DMS79 treated with DMSO at 0.1 percent for 48 hours (cell line): ENCODE data around the gene ATF5.
A peak's percentile ranks its signal among the peaks of the same experiment; 100 is the strongest.

Source experiments
- DNase-seq: peaks from one replicate; lab custom pipeline; 2025; lab: John Stamatoyannopoulos, UW

ATF5 gene, protein sequence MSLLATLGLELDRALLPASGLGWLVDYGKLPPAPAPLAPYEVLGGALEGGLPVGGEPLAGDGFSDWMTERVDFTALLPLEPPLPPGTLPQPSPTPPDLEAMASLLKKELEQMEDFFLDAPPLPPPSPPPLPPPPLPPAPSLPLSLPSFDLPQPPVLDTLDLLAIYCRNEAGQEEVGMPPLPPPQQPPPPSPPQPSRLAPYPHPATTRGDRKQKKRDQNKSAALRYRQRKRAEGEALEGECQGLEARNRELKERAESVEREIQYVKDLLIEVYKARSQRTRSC

DNA sequence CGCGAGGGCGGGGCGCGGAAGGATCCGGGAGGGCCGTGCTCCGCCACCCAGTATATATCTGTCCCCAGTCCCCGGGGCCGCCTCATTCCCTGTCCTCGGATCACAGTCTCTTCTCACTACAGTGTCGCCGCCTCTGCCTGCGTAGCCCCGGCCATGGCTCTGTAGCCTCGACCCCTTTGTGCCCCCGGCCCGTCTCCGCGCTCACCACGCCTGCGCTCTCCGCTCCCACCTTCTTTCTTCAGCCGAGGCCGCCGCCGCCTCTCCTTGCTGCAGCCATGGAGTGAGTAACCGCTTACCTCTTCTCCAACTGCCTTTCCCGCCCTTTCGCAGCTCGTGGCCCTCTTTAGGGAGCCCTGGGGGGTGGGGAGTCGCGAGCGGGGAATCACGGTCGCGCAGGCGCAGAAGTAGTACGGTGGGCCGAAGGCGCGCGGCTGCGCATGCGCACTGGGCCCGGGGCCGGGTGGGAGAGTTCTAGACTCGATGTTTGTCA lies at the start of gene ATF5, which contains the start of gene NUP62:
ATF5 (plus strand) TSS at position 85 of the 490 bp plus-strand sequence. CDS start 1,646 bp downstream, outside the sequence.
NUP62 (minus strand) TSS at position 384 of the 490 bp plus-strand sequence. CDS start 19,697 bp downstream, outside the sequence.
- peak; percentile 93 for DNase-seq

DNA sequence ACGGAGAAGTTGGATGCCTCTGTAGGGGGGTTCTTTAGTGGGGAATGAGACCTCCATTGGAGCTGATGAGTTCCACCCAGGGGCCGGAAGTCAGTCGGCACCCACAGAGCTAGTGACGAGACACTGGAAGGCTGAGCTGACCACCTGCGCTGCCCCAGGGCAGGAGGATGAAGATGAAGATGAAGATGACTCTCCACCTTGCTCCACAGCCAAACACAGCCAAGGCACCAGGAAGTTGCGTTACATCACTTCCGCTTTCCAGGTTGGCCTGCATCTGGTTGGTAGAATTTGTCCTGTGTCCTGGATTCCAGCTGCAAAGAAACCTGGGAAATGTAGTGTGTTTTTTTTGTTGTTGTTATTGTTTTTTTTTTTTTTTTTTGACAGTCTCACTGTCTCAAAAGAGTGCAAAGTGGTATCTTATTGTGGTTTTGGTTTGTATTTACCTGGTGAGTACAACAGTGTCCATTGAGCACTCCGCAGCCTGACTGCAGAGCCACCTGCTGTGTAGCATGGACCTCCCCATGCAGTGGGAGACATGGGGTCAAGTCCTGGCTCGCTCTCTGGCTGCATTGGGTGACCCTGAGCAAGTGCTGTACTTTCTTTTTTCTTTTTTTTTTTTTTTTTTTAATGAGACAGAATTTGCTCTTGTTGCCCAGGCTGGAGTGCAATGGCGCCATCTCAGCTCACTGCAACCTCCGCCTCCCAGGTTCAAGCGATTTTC lies 49.6 kb upstream of the ATF5 start:
- no peak for DNase-seq

DNA sequence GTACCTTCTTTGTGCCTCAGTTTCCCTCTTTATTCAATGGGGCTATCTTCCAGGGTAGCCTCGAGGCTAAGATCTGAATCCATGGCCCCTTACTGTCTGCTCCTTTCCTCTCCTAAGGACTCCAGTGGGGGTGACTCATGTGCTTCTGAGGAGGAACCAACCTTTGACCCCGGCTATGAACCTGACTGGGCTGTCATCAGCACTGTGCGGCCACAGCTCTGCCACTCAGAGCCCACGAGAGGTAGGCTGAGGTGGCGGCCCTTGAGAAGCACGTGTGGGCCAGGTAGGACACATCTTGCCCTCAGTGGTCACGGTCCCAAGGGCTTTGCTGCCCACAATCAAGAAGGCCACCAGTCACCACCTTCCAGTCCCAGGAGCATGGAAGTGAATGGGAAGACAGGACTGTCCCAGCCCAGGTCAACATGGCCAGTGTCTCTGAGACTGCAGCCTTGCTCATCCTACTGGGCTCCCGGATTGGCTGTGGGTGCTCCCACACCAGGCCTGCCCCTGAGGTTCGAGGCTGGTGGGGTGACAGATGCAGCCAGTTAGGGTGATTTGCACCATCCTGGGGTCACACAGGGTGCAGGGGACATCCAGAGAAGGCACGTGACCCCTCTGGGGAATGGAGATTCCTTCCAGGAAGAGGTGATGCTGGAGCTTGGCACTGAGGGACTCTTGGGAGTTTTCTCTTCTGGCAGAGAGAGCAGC lies 48.7 kb upstream of the ATF5 start:
- DNase-seq: no peak

DNA sequence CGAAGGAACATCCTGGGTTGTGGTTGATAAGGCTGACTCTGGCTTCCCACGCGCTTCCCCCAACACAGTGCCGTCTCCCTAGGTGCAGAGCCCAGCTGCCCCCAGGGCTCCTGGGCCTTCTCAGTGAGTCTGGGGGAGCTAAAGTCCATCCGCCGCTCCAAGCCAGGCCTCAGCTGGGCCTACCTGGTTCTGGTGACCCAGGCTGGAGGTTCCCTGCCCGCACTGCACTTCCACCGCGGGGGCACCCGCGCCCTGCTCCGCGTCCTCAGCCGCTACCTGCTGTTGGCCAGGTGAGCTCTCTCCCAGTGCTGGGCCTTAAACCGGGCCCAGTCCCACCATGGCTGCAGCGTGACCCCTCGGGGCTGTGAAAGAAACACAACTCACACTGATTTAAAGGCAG lies 47.8 kb upstream of the ATF5 start:
- no peak for DNase-seq

DNA sequence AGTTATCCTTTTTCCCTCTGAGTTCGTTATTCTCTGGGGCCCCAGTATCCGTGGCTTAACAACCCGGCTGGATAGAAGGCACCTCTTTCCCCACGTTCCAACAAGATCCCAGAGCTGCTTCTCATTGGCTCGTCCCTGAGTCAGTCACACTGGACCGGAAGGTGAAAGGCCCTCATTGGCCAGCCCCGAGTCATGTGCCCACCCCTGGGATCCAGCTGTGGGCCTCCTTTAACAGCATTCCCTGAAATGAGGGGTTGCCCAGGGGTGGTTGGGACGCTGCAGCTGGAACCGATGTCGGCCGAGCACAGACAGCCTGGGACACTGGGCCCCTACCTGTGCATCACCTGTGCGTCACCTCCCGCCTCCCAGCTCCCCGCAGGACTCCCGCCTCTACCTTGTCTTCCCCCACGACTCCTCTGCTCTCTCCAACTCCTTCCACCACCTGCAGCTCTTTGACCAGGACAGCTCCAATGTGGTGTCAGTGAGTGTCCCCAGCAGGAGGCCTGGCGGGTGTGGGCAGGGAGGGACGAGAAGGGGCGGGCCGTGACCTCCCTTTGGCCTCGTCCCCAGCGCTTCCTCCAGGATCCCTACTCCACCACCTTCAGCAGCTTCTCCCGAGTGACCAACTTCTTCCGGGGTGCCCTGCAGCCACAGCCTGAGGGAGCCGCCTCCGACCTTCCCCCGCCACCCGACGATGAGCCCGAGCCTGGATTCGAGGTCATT lies 47.2 kb upstream of the ATF5 start:
- DNase-seq: no peak

DNA sequence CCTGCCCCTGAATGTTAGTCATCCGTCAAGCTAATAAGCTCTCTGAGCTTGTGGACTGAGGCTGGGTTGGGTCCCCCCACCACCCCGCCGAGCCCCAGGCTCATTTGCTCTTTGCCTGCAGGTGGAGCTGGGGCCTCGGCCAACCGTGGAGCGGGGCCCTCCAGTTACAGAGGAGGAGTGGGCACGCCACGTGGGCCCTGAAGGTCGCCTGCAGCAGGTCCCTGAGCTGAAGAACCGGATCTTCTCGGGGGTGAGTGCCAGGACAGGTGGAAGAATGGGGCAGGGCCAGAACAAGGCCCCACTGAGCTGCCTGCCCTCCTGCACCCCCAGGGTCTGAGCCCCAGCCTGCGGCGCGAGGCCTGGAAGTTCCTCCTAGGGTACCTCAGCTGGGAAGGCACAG lies 46.4 kb upstream of the ATF5 start:
- no peak for DNase-seq

DNA sequence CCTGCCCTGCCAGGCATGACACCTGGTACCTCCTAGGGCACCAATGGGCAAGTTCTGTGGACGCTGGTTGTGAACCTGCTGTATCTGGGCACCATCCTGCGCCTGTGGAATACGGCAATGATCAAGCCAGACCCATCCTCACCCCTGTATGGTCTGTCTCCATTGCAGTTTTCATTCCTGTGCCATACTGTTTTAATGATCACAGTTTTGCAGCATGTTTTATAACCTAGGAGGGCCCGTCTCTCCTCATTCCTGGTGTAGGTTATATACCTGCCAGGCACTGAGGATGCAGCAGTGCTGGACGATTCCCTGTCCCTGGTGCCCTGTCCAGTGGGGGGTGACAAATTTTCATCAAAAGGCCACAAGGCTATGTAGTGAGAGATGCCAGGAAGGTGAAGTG lies 45.9 kb upstream of the ATF5 start:
- no peak for DNase-seq

DNA sequence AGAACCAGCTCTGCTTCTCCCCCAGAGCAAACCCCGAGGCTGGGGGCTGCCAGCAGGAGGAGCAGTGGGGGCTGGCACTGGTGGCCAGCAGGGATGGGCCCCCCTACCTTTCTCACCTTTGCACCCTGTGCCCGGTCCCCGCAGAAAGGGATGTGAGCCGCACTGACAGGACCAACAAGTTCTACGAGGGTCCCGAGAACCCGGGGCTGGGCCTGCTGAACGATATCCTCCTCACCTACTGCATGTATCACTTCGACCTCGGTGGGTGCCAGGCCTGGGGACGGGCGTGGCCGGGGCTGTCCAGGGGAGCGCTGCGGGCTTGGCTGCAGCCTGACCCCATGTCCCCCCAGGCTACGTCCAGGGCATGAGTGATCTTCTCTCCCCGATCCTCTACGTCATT lies 44.9 kb upstream of the ATF5 start:
- no peak for DNase-seq

DNA sequence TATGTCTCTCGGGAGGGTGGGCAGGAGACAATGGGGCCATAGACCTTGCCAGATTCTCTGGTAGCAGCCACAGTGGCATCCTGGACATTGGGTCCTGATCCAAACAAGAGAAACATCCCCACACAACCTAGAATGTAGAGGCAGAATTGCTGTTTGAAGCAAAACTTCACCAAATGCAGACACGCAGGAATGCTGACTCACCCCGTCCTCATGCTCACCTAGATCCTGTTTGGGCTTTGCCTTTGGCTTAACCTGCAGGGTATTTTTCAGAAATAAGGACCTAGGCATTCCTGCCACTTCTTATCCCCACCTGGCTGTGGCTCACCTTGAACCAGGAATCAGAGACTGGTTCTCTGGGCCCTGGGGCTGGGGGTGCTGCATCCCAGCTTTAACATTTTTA lies 44.2 kb upstream of the ATF5 start:
- DNase-seq: no peak

DNA sequence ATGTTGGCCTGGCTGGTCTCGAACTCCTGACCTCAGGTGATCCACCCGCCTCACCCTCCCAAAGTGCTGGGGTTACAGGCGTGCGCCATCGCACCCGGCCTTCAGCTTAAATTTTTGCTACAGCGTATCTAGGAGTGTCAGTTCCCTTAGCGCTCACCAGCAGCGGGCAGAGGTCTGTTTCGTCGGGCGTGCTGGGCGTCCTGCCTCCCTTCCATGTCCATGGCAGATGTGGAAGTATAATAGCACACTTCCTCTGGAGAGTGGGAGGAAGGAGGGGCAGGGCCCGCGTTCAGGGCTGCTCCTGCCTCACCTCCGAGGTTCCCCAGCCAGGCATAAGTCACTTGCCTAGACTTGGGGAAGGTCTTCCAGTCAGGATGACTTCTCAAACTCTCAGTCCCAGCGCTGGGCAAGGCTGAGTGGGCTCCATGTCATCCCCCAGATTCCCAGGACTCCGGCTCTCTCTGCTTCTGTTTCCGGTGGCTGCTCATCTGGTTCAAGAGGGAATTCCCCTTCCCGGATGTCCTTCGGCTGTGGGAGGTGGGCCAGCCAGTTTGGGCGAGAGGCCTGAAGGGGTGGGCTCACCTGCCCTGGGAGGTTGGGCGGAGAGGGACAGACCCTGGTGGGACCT lies 41.9 kb upstream of the ATF5 start:
- DNase-seq: no peak

DNA sequence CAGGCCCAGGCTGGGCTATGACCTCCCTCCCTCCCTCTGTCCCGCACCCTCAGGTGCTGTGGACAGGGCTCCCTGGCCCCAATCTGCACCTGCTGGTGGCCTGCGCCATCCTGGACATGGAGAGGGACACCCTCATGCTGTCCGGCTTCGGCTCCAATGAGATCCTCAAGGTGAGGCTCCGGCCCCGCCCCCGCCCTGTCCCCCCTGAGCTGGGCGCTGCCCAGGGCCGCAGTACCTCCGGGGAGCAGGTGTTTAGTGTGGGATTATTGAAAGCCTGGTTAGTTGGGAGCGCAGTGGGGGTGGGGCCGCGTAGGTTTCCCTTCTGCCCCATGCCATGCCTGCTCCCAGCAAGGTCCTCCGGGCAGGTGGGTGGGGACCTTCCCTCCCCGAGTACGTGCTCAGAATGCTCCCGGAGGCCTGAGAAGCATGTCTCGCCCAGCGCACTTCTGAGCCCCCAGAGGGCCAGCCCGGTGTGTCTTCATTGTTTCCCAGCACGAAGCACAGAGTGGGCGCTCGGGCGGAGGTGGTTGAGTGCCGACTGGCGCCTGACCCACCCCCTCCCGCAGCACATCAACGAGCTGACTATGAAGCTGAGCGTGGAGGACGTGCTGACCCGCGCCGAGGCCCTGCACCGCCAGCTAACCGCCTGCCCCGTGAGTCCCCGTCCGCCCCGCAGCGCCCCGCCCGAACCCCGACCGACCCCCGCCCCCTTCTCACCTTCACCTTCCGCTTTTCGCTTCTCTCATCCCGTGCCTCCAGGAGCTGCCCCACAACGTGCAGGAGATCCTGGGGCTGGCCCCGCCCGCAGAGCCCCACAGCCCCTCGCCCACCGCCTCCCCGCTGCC lies 41.1 kb upstream of the ATF5 start:
- peak; percentile 33 for DNase-seq

DNA sequence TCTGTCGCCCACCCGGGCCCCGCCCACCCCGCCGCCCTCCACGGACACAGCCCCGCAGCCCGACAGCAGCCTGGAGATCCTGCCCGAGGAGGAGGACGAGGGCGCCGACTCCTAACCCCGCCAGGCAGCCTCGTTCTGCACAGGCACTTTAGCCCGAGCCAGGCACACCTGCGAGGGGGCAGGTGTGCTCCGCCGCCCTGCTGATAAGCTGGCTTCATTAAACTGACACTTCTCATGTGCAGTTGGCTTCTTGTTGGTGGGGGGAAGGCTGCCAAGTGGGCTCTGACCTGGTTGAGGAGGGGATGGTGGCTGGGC lies 40.5 kb upstream of the ATF5 start:
- peak; percentile 82 for DNase-seq

DNA sequence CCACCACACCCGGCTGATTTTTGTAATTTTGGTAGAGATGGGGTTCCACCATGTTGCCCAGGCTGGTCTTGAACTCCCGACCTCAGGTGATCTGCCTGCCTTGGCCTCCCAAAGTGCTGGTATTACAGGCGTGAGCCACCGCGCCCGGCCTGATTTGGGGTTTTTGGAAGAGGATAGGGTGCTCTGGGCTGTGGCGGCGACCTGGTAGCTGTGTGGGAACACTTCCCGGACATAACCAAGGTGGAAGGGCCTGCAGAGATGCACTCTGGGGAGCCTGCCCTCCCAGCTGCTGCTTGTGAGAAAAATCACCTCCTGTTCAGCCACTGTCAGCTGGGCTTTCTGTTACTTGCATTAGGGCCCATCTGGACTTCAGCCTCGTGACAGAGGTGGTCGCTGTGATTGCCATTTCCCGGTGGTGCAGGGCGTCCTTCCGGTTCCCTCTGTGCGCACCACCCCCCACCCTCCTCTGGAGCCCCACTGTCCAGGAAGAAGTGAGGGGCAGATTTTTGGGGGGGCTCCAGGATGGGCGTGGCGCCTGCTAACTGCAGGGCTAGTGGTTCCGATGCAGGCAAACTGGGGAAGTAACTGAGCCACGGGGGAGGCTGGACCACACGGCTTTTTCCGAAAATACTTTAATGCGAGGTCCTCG lies 39.8 kb upstream of the ATF5 start:
- DNase-seq: no peak

DNA sequence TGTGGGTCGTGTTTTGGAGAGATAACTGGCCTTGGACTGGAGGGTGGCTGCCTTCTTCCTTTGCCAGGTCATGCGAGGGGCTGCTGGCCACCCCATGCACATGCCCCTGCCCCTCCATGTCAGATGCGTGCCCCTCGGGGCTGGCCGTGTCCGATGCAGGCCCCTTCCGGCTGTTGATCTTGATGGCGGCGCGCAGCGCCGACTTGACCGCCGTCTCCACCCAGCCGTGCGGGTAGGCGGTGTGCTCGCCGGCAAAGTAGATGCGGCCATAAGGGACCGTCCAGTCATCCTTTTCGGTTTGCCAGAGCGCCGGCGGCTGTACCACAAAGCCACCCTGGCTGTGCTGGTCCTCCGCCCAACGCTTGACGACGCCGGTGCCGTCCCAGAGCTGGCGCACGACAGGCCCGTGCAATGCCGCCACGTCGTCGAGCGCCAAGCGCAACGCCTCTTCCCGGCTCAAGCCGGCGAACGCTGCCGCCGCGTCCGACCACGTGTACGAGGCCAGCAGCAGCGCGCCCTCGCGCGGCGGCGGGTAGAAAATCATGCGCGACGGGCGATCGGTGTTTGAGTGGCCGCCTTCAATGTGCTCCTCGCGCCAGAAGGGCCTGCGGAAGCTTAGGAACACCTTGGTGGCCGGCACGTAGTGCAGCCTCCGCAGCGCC lies 39.2 kb upstream of the ATF5 start:
- no peak for DNase-seq

DNA sequence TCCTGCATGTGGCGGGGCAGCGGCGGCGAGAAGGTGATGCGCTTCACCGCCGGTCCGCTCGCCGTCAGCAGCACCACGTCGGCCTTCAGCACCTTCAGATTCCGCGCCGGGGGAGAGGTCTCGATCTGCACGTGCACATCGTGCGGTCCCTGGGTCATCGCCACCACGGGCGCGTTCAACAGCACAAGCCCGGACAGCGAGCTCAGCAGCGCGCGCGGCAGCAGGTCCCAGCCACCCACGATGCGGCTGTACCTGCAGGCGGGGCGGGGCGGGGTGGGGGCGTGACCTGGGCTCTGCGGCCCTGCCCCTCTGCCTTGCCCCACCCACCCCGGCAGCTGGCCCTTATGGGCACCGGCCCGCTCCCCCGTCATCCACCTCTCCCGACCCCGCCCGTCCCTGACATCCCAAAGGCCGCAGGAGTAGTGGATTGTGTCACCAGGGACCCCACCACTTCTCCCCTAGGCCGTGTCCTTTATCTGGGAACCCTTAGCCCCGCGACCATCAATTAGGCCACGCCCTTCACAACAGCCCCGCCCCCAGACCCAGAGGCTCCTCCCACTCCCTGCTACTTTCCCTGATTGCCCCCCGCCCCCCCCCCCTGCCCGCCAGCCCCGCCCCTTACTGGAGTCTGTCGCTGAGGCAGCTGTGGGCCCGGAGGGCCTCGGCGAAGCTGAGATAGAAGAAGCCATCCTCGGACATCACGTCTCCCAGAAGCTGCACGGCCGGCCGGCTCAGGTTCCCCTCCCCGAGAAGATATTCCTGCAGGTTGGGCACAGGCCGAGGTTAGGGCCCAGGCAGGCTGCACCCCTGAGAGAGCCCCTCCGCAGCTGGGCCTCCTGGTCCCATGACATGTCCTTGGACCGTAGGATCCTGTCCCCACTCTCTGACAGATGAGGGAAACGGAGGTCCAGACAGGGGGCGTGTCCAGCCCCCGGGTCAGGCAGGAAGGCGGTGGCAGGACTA lies 38.4 kb upstream of the ATF5 start:
- DNase-seq: no peak

DNA sequence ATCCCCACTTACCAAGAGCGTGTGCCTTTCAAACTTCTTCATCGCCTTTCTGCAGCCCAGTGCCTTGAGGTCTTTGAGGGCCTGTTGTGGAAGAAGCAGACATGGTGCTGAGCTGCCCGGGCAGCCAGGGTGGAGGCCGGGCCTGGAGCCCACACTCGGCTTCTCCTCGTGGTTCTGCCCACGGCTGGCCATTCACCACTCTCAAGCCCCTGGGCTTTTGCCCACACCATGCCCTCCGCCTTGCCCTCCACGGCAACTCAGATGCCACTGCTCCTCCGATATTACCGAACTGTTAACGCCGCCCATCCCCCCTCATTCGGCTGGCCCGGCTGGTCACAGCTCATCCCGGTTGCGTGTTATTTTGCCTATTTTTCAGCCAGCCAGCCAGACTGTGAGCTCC lies 37.6 kb upstream of the ATF5 start:
- no peak for DNase-seq

DNA sequence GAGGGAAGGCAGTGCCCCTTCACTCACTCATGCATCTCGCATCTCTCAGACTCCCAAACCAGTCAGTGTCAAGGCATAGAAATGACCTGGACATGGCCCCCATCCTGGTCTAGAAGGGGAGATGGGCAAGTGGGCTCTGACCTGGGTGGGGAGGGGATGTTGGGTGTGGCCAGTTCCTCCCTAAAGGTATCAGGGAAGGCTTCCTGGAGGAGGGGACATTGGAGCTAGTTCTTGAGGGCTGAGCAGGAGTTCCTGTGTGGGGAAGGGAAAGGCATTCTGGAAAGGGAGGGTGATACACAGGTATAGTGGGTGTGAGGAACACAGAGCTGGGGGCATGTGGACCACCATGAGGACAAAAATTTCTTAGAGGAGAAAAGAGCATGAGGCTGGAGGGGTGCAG lies 36.3 kb upstream of the ATF5 start:
- no peak for DNase-seq

DNA sequence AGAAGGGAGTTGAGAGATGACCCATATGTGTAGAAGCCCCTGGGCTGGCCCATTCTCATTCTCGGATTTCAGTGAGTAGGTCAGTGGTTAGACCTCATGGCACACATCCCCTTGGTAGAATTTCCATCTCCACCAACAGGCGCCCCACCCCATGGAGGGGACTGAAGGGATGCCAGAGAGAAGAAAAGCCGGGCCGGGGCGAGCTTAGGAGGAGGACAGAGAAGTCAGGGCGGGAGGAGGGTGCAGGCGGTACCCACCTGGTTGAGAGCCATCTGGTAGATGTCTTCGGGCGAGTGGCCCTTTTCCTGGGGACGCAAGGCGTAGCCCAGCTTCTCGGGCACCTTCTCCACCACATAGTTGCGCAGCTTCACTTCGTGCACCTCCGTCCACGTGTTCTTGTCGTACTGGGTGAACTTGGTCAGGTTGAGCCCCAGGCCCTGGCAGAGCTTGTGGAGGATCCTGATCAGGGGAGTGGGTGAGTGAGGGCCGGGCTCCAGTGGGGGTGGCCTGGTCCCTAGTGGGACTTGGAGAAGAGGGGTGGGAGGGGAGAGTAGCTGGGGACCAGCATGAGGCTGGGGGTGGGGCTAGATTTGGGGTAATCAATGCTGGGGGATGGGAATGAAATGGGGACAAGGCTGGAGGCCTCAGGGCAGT lies 34.9 kb upstream of the ATF5 start:
- DNase-seq: no peak
